ENCODE results near the gene WDPCP. TPM values are rescaled to one million over a fixed set of nuclear protein-coding genes. Genes with fewer than 3 reads are reported as not detected.

WDPCP gene
- total RNA-seq, 2 experiments from 2014 or later = 14.8 to 29.3 TPM

GRCh38 chr2:63494100-63494499 lies 94.2 kb downstream of the WDPCP start:
- Histone ChIP-seq H4K20me1 (ENCODE audit: insufficient read depth, low read length) (no peaks in the 10 kb centered on the region), H3K4me1 (ENCODE audit: insufficient read depth, low read length, poor library complexity, severe bottlenecking) (no peaks in the 10 kb centered on the region), H3K79me2 (ENCODE audit: insufficient read depth, low read depth, low read length) (no peaks in the 10 kb centered on the region), H3K4me3 (ENCODE audit: low read depth, low read length, poor library complexity, severe bottlenecking) (no peak overlapping the region), H3K27ac (ENCODE audit: low read depth, low read length, poor library complexity, severe bottlenecking) (no peak overlapping the region), H3K4me2 (ENCODE audit: low read length) (no peak overlapping the region), H3K9me3 (ENCODE audit: low read length) (no peaks in the 10 kb centered on the region), H3K36me3 (ENCODE audit: insufficient read depth, low read length) (no peaks in the 10 kb centered on the region), H3K9me2 (ENCODE audit: insufficient read depth, low read length) (no peaks in the 10 kb centered on the region), H2AFZ (ENCODE audit: low read length) (no peak overlapping the region)
- ChIA-PET POLR2A (interaction anchor here (0.6 kb wide), 1 partner anchor 862 kb away, joined by 5 read pairs; no protein-coding TSS in a partner anchor), CTCF (ENCODE audit: unreplicated experiment) (no interaction called here)
- intact Hi-C loops (cut with micrococcal nuclease; ENCODE audit: unreplicated experiment) = no loop called here
- no peak for DNase-seq (ENCODE audit: low spot score)
- TF ChIP-seq CTCF (conservative IDR thresholded peaks at IDR 0.05; ENCODE audit: low read length) (no peak), EZH2phosphoT487 (IDR thresholded peaks at IDR 0.05; ENCODE audit: borderline replicate concordance, low read depth, low read length) (no peak)
- no TSS peak for BruUV-seq (replicated peaks)

GRCh38 chr2:63488118-63488713 lies 100.1 kb downstream of the WDPCP start:
- Histone ChIP-seq H3K79me2 (ENCODE audit: insufficient read depth, low read depth, low read length) (no peaks in the 10 kb centered on the region), H3K4me2 (ENCODE audit: low read length) (no peak overlapping the region), H3K9me3 (ENCODE audit: low read length) (no peaks in the 10 kb centered on the region), H3K4me3 (ENCODE audit: low read depth, low read length, poor library complexity, severe bottlenecking) (no peak overlapping the region), H4K20me1 (ENCODE audit: insufficient read depth, low read length) (no peaks in the 10 kb centered on the region), H2AFZ (ENCODE audit: low read length) (no peak overlapping the region), H3K36me3 (ENCODE audit: insufficient read depth, low read length) (no peaks in the 10 kb centered on the region), H3K4me1 (ENCODE audit: insufficient read depth, low read length, poor library complexity, severe bottlenecking) (no peaks in the 10 kb centered on the region), H3K27ac (ENCODE audit: low read depth, low read length, poor library complexity, severe bottlenecking) (no peak overlapping the region), H3K9me2 (ENCODE audit: insufficient read depth, low read length) (no peaks in the 10 kb centered on the region)
- no peak for DNase-seq (ENCODE audit: low spot score)
- intact Hi-C loops (cut with micrococcal nuclease; ENCODE audit: unreplicated experiment) = no loop called here
- no peak for TF ChIP-seq EZH2phosphoT487 (IDR thresholded peaks at IDR 0.05; ENCODE audit: borderline replicate concordance, low read depth, low read length)
- peak; percentile 74 for TF ChIP-seq CTCF (conservative IDR thresholded peaks at IDR 0.05; ENCODE audit: low read length)
- ChIA-PET POLR2A (no interaction called here), CTCF (ENCODE audit: unreplicated experiment) (no interaction called here)
- no TSS peak for BruUV-seq (replicated peaks)

- Histone ChIP-seq H3K9me2 (ENCODE audit: insufficient read depth, low read length) (no peaks in the 10 kb centered on the region), H3K4me1 (ENCODE audit: insufficient read depth, low read length, poor library complexity, severe bottlenecking) (no peaks in the 10 kb centered on the region), H3K79me2 (ENCODE audit: insufficient read depth, low read depth, low read length) (no peaks in the 10 kb centered on the region), H3K36me3 (ENCODE audit: insufficient read depth, low read length) (no peaks in the 10 kb centered on the region), H3K4me2 (ENCODE audit: low read length) (no peak overlapping the region), H3K27ac (ENCODE audit: low read depth, low read length, poor library complexity, severe bottlenecking) (no peak overlapping the region), H4K20me1 (ENCODE audit: insufficient read depth, low read length) (no peaks in the 10 kb centered on the region), H3K9me3 (ENCODE audit: low read length) (no peaks in the 10 kb centered on the region), H2AFZ (ENCODE audit: low read length) (no peak overlapping the region), H3K4me3 (ENCODE audit: low read depth, low read length, poor library complexity, severe bottlenecking) (no peak overlapping the region)
- ChIA-PET POLR2A (interaction anchor here (1.2 kb wide), 1 partner anchor 14 kb away, joined by 3 read pairs; no protein-coding TSS in a partner anchor), CTCF (ENCODE audit: unreplicated experiment) (no interaction called here)
- intact Hi-C loops (cut with micrococcal nuclease; ENCODE audit: unreplicated experiment) = no loop called here
- BruUV-seq (replicated peaks) = no TSS peak
- DNase-seq (ENCODE audit: low spot score) = no peak
- no peak for TF ChIP-seq EZH2phosphoT487 (IDR thresholded peaks at IDR 0.05; ENCODE audit: borderline replicate concordance, low read depth, low read length)
- peak; percentile 39; the same call in 1 of the 2 replicates for TF ChIP-seq CTCF (conservative IDR thresholded peaks at IDR 0.05; ENCODE audit: low read length)
These were observed 101.4 kb downstream of the WDPCP start for GRCh38 chr2:63486861-63487290.

All from OCI-LY7 (cell line).